Fibroblast of the aortic adventitia (primary cell): Measurements from ENCODE around the gene NAPEPLD. TPM values are rescaled to one million over a fixed set of nuclear protein-coding genes. Genes with fewer than 3 reads are reported as not detected.
"Not testable (repeated sequence)": the region's sequence is repeated elsewhere in the genome, so short reads cannot be mapped to it uniquely, and the experiment has no call there.

Experiments
- DNase-seq: peaks from one replicate; pipeline ENCODE4 v3.0.0-alpha.2; 2010; ENCODE audit warnings: low read depth
- H3K4me3 ChIP-seq: 2 replicates; pipeline ENCODE4 v1.5.1; 2011; ENCODE audit warnings: low read depth, mild to moderate bottlenecking, control low read depth, low read length, moderate library complexity
- total RNA-seq: library from RNA; depleted of rRNA; stranded (reverse); fragments of >200 nt; gene quantifications from 2 replicates; pipeline ENCODE4 v1.2.3, GENCODE V29; 2012; ENCODE audit warnings: low replicate concordance
- TF ChIP-seq, protein P1 (sequence below): IDR thresholded peaks from 2 replicates; pipeline ENCODE4 v1.5.1; 2011; ENCODE audit warnings: mild to moderate bottlenecking, low read length, control low read depth, inconsistent platforms; ENCODE audit not compliant: insufficient read depth

NAPEPLD gene
- total RNA-seq, 1 donor: 39.3 TPM

DNA sequence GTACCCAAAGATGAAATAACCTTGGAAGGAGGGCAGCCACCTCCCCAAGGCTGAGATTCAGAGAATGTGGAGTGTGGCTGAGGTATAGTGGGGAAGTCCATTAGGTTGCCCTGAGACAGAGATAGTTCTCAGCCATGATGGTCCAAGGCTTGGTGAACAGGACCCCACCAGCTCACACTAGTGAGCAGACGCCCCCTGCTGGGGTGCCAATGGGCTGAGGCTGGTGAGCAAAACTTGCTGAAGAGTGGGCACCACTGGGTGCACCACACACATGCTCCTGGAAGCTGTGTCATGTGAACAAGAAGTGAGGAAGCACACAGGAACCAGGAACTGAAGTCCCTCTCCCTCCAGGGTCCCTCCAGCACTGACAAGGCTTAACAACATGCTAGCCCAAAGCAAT lies 83.2 kb downstream of the NAPEPLD start:
- TF ChIP-seq, protein P1, sequence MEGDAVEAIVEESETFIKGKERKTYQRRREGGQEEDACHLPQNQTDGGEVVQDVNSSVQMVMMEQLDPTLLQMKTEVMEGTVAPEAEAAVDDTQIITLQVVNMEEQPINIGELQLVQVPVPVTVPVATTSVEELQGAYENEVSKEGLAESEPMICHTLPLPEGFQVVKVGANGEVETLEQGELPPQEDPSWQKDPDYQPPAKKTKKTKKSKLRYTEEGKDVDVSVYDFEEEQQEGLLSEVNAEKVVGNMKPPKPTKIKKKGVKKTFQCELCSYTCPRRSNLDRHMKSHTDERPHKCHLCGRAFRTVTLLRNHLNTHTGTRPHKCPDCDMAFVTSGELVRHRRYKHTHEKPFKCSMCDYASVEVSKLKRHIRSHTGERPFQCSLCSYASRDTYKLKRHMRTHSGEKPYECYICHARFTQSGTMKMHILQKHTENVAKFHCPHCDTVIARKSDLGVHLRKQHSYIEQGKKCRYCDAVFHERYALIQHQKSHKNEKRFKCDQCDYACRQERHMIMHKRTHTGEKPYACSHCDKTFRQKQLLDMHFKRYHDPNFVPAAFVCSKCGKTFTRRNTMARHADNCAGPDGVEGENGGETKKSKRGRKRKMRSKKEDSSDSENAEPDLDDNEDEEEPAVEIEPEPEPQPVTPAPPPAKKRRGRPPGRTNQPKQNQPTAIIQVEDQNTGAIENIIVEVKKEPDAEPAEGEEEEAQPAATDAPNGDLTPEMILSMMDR: peak; percentile 47
- H3K4me3 ChIP-seq: no peak overlapping the region
- peak; percentile 23 for DNase-seq

DNA sequence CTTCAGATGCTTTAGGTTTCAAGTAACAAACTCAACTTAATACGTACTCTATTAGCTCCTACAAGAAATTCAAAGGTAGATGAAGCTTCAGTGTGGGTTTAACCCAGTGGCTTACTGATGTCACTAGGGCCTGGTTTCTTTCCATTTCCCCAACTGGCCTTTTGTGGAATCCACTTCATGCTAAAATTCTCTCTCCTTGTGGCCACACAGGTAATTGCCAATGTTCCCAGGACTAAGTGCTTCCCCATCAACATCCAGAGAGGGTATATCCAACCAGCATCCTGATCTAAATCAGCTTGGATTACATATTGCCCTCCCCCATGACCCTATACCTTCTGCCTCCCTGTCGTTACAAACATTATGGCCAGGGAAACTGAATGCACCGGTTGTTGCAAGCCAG lies 85.0 kb downstream of the NAPEPLD start:
- TF ChIP-seq, protein P1: no peak
- no peak overlapping the region for H3K4me3 ChIP-seq
- no peak for DNase-seq

DNA sequence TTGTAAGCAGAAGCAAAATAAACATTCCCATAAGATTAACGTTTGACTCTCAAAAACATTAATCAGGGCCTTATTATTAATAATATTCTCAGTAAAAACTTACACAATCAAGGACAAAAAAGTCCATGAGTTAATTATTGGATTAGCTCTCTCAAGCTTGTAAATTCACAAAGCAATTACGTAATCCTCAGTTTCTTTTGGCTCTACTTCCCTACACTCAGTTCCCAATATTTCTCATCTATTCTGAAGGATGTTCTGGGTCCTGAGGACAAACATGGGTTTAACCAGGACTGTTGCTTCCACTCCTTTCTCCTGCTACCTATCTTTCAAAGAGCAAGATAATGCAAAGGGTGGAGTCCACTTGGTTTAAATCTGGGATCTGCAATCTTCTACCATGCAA lies 89.4 kb downstream of the NAPEPLD start:
- H3K4me3 ChIP-seq: no peak overlapping the region
- TF ChIP-seq, protein P1: no peak
- peak; percentile 46 for DNase-seq

DNA sequence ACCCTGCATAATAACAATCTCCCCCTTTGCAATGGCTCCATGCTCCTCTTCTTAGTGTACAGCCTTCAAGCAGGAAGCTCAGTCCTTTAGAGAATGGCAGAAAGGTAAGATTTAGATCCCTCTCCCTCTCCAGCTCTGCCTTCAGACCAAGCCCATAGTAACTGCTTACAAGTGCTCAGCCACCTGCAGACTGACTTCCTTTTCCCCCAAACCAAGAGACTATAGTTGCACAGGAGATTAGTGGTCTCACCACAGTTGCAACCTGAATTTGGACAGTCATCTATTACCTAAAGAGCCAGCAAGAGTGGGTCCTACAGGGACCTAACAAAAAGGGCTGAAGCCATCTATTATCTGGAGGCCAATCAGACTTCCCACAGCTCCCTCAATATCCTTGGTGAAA lies 90.8 kb downstream of the NAPEPLD start:
- TF ChIP-seq, protein P1: no peak
- DNase-seq: no peak
- H3K4me3 ChIP-seq: no peak overlapping the region

DNA sequence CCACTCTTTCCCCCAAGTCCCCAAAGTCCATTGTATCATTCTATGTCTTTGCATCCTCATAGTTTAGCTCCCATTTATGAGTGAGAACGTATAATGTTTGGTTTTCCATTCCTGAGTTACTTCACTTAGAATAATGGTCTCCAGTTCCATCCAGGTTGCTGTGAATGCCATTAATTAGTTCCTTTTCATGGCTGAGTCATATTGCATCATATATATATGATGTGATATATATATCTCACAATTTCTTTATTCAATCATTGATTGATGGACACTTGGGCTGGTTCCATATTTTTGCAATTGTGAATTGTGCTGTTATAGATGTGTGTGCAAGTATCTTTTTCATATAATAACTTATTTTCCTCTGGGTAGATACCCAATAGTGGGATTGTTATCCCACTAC lies 92.9 kb downstream of the NAPEPLD start:
- not testable (repeated sequence) for DNase-seq, H3K4me3 ChIP-seq

DNA sequence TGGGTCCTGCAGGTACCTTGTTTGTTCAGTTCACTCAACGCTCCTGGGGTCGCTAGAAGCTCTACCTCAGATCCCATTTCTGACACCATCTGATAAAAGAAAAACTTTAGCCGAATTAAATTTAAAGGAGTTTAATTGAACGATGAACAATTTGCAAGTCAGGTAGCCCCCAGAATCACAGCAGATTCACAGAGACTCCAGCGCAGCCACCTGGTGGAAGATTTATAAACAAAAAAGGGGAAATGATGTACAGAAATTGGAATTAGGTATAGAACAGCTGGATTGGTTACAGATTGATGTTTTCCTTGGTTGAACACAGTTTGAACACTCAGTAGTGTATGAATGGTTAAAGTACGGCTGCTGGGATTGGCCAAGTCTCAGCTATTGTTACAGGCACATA lies 97.4 kb downstream of the NAPEPLD start:
- DNase-seq: no peak
- TF ChIP-seq, protein P1: no peak
- H3K4me3 ChIP-seq: no peak overlapping the region

Other genes starting within 250 kb of the NAPEPLD start
- 95.6 and 131 TPM in 2 replicates for gene LRRC17, start 236.1 kb downstream of the NAPEPLD start, total RNA-seq
- gene FBXL13, start 74.3 kb downstream of the NAPEPLD start, total RNA-seq: 2.9 and 3.4 TPM in 2 replicates
- gene ARMC10, start 74.0 kb downstream of the NAPEPLD start, total RNA-seq: 23.4 and 41.2 TPM in 2 replicates
- gene PMPCB, start 148.3 kb upstream of the NAPEPLD start, total RNA-seq: 59.2 and 67.4 TPM in 2 replicates
- 24.9 and 45.8 TPM in 2 replicates for gene DNAJC2, start 195.7 kb upstream of the NAPEPLD start, total RNA-seq
- 170 and 189 TPM in 2 replicates for gene PSMC2, start 198.5 kb upstream of the NAPEPLD start, total RNA-seq